Measurements from ENCODE around the gene SERPINF2.
"Not testable (repeated sequence)": the region's sequence is repeated elsewhere in the genome, so short reads cannot be mapped to it uniquely, and the experiment has no call there.

SERPINF2 gene

DNA sequence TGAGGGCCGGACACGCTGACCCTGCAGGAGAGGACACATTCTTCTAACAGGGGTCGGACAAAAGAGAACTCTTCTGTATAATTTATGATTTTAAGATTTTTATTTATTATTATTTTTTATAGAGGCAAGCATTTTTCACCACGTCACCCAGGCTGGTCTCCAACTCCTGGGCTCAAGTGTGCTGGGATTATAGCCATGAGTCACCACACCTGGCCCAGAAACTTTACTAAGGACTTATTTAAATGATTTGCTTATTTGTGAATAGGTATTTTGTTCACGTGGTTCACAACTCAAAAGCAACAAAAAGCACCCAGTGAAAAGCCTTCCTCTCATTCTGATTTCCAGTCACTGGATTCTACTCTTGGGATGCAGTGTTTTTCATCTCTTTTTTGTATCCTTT lies 16.9 kb downstream of the SERPINF2 start:
- Mint-ChIP-seq H3K27ac (no peak overlapping the region), H3K9me3 (no peaks in the 10 kb centered on the region), H3K4me1 (peaks cover 27% of the 10 kb centered on the region), H3K27me3 (no peaks in the 10 kb centered on the region), H3K36me3 (ENCODE audit: low read depth) (no peaks in the 10 kb centered on the region), H3K4me3 (no peak overlapping the region)
- DNase-seq, result no peak
- no peak for ATAC-seq

GRCh38 chr17:1762233-1762900 lies 19.7 kb downstream of the SERPINF2 start:
- ATAC-seq (no peak), DNase-seq (no peak)
- Mint-ChIP-seq H3K27me3 (no peaks in the 10 kb centered on the region), H3K36me3 (ENCODE audit: low read depth) (no peaks in the 10 kb centered on the region), H3K9me3 (no peaks in the 10 kb centered on the region), H3K4me1 (peaks cover 30% of the 10 kb centered on the region), H3K4me3 (no peak overlapping the region), H3K27ac (no peak overlapping the region)

DNA sequence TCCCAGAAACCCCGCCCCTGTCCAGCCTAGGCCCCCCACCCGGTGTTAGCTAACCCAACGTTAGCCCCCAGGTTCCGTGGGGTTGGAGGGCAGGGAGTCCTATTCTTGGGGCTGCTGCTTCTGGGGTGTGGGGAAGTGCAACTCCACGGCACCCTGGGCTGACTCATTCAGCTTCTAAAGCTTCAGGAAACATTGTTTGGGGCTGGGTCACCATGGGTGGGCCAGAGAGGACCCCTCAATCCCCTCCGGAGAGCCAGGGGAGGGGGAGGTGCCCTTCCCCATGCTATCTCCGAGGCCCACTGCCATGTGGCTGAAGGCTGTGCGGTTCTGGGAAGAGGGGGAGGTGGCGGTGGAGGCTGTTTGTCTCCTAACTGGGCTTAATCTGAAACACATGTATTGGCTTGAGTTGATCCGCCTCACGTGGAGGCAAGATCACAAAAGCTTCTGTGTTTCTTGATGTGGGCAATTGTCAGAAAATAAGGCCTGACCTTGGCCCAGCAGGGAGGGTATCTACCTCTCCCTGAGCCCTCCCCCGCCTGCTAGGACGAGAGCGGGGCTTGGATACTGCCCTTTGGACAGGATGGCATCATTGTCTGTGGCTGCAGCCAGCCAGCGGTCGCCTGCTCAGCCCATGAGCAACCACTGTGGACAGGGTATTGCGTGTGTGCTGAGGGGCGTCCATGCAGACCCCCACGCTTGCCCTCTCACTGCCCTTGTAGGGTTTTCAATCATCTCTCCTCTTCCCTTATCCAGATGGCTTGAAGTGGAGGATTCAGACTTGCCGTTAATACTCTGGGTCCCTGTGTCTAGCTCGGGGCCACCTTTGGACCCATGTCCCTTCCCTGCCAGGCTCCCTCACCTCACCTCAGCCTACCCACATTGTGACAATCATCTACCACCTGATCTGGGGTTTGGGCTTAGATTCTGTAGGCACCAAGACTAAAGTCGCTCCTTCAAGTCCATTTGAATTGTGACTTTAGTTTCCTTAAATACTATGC lies 20.5 kb downstream of the SERPINF2 start:
- no peak overlapping the region for H3K4me3 Mint-ChIP-seq

DNA sequence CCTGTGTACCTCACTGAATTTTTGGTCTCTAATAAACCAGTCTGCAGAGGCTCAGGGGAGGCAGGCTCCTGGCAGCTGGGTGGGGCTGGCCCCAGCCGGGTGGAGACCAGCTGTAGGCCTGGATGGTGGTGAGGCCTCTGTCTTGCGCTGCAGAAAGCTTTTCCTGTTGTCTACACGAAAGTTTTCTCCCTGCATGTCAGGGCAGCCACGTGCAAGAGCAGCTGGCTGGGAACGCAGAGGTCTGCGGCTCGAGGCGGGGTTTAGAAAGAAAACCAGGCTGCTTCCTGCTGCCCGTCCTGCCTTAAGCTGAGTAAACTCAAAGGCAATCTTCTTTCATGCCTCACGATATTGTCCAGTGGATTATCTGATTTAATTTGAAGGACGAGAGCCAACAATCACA lies 21.6 kb downstream of the SERPINF2 start:
- peak; percentile 40 for DNase-seq
- Mint-ChIP-seq H3K27ac (peak overlapping the region; percentile 54), H3K4me1 (peaks cover 35% of the 10 kb centered on the region)

More for the DNA sequence above, 20.5 kb downstream of the SERPINF2 start:
- Mint-ChIP-seq H3K36me3 (ENCODE audit: low read depth) (no peaks in the 10 kb centered on the region), H3K9me3 (no peaks in the 10 kb centered on the region), H3K27me3 (no peaks in the 10 kb centered on the region), H3K4me1 (peaks cover 33% of the 10 kb centered on the region), H3K27ac (peak overlapping the region; percentile 54)
- DNase-seq, result no peak
- ATAC-seq, result no peak

GRCh38 chr17:1764705-1765104 lies 22.0 kb downstream of the SERPINF2 start:
- not testable (repeated sequence) for H3K27me3 Mint-ChIP-seq; H3K36me3 Mint-ChIP-seq (ENCODE audit: low read depth); H3K9me3 Mint-ChIP-seq; H3K4me3 Mint-ChIP-seq; ATAC-seq; DNase-seq
- peaks cover 39% of the 10 kb centered on the region for H3K4me1 Mint-ChIP-seq
- H3K27ac Mint-ChIP-seq, result peak overlapping the region; percentile 54

More for the DNA sequence above, 21.6 kb downstream of the SERPINF2 start:
- ATAC-seq, result peak; percentile 46
- Mint-ChIP-seq H3K27me3 (no peaks in the 10 kb centered on the region), H3K36me3 (ENCODE audit: low read depth) (no peaks in the 10 kb centered on the region), H3K4me3 (no peak overlapping the region), H3K9me3 (no peaks in the 10 kb centered on the region)

DNA sequence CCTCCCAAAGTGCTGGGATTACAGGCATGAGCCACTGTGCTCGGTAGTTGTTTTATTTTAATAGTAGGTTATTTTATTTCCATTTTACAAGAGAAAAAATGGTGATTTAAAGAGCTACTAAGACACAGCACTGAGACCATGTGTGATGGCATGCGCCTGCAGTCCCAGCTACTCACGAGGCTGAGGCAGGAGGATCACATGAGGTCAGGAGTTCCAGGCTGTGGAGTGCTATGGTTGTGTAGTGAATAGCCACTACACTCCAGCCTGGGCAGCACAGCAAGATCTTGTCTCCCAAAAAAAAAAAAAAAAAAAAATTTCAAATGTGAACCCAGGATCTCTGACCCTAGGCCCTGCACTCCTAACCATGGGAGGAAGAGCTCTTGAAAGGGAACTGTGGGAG lies 22.9 kb downstream of the SERPINF2 start:
- no peak overlapping the region for H3K27ac Mint-ChIP-seq
- H3K36me3 Mint-ChIP-seq (ENCODE audit: low read depth), result no peaks in the 10 kb centered on the region
- no peaks in the 10 kb centered on the region for H3K9me3 Mint-ChIP-seq
- H3K4me1 Mint-ChIP-seq, result peaks cover 44% of the 10 kb centered on the region
- no peaks in the 10 kb centered on the region for H3K27me3 Mint-ChIP-seq
- ATAC-seq (no peak), DNase-seq (no peak)
- no peak overlapping the region for H3K4me3 Mint-ChIP-seq

DNA sequence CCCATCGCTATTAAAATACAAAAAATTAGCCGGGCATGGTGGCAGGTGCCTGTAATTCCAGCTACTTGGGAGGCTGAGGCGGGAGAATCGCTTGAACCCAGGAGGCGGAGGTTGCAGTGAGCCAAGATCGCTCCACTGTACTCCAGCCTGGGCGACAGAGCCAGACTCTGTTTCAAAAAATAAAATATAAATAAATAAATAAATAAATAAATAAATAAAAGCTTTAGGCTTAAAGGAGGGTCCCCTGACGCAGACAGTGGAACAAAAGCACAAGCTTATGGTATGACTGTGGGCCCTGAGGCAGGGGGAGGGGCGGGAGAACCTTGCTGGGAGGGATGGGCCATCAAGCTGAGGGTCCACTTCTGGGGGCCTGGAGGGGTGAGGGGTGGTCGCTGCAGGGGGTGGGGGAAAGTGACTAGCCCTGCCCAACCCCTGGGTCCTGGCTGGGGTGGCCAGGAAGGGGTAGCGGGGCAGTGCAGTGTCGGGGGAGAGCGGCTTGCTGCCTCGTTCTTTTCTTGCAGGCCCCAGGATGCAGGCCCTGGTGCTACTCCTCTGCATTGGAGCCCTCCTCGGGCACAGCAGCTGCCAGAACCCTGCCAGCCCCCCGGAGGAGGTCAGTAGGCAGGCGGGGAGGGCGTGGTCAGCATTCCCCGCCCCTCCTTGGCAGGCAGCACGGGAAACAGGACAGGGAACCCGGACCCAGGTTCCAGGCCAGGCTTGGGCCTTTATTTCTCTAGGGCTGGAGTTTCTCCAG lies 23.9 kb downstream of the SERPINF2 start:
- Mint-ChIP-seq H3K4me1 (peaks cover 49% of the 10 kb centered on the region), H3K36me3 (ENCODE audit: low read depth) (no peaks in the 10 kb centered on the region), H3K27ac (no peak overlapping the region), H3K9me3 (no peaks in the 10 kb centered on the region), H3K27me3 (no peaks in the 10 kb centered on the region), H3K4me3 (no peak overlapping the region)
- DNase-seq (no peak), ATAC-seq (no peak)

DNA sequence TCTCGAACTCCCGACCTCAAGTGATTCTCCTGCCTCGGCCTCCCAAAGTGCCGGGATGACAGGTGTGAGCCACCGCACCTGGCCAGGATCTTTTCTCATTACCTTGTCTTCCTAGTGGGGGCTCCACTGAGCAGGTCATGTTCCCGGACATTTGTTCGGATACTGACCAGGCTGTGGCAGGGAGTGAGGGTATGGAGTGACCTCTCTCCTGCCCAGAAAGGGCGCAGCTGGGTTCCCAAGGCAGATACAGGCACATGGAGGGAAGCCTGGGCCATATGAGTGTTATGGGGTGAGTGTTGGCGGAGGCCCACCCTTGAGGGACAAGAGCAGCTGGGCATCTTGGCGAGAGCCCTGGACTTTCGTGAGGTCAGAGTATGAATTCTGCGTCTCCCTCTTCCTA lies 24.7 kb downstream of the SERPINF2 start:
- Mint-ChIP-seq H3K36me3 (ENCODE audit: low read depth) (no peaks in the 10 kb centered on the region), H3K27ac (no peak overlapping the region), H3K4me3 (no peak overlapping the region), H3K9me3 (no peaks in the 10 kb centered on the region), H3K27me3 (no peaks in the 10 kb centered on the region), H3K4me1 (peaks cover 41% of the 10 kb centered on the region)
- DNase-seq, result no peak
- ATAC-seq, result no peak

GRCh38 chr17:1769822-1770477 lies 27.3 kb downstream of the SERPINF2 start:
- Mint-ChIP-seq H3K4me1 (peaks cover 23% of the 10 kb centered on the region), H3K4me3 (peak overlapping the region; percentile 21), H3K9me3 (no peaks in the 10 kb centered on the region), H3K27ac (no peak overlapping the region), H3K36me3 (ENCODE audit: low read depth) (no peaks in the 10 kb centered on the region), H3K27me3 (no peaks in the 10 kb centered on the region)
- peak; percentile 13 for DNase-seq
- ATAC-seq, result peak; percentile 44

- peaks cover 20% of the 10 kb centered on the region for H3K4me1 Mint-ChIP-seq
- not testable (repeated sequence) for H3K9me3 Mint-ChIP-seq; ATAC-seq; H3K27ac Mint-ChIP-seq; H3K36me3 Mint-ChIP-seq (ENCODE audit: low read depth); H3K27me3 Mint-ChIP-seq; DNase-seq; H3K4me3 Mint-ChIP-seq
Measured at GRCh38 chr17:1773000-1773695, 30.5 kb downstream of the SERPINF2 start.

- no peaks in the 10 kb centered on the region for H3K27me3 Mint-ChIP-seq
- H3K9me3 Mint-ChIP-seq, result no peaks in the 10 kb centered on the region
- no peaks in the 10 kb centered on the region for H3K36me3 Mint-ChIP-seq (ENCODE audit: low read depth)
- no peak overlapping the region for H3K27ac Mint-ChIP-seq
- ATAC-seq, result no peak
- H3K4me3 Mint-ChIP-seq, result no peak overlapping the region
- H3K4me1 Mint-ChIP-seq, result peaks cover 20% of the 10 kb centered on the region
- DNase-seq, result no peak
Measured at GRCh38 chr17:1773696-1774181, 31.1 kb downstream of the SERPINF2 start.

GRCh38 chr17:1774390-1775176 lies 31.9 kb downstream of the SERPINF2 start:
- Mint-ChIP-seq H3K4me1 (peaks cover 16% of the 10 kb centered on the region), H3K27ac (no peak overlapping the region), H3K36me3 (ENCODE audit: low read depth) (peaks cover 4% of the 10 kb centered on the region), H3K27me3 (no peaks in the 10 kb centered on the region), H3K4me3 (no peak overlapping the region), H3K9me3 (no peaks in the 10 kb centered on the region)
- ATAC-seq, result no peak
- DNase-seq, result no peak

- Mint-ChIP-seq H3K9me3 (no peaks in the 10 kb centered on the region), H3K27ac (no peak overlapping the region), H3K27me3 (no peaks in the 10 kb centered on the region), H3K36me3 (ENCODE audit: low read depth) (peaks cover 7% of the 10 kb centered on the region), H3K4me1 (peaks cover 7% of the 10 kb centered on the region), H3K4me3 (no peak overlapping the region)
- ATAC-seq (no peak), DNase-seq (no peak)
Measured at GRCh38 chr17:1776328-1776727, 33.7 kb downstream of the SERPINF2 start.

Measured in activated naive CD8-positive, alpha-beta T cell treated with anti-CD3 and anti-CD28 coated beads, Interleukin-2, amount 50 U/mL, for 24 hours (primary cell).